Activated CD8-positive, alpha-beta memory T cell treated with anti-CD3 and anti-CD28 coated beads for 1 hour (primary cell): ENCODE measurements around the gene OPN3.

ENCODE experiments used
- DNase-seq, 2 donors: peaks; one replicate each; pipeline ENCODE4 v3.0.0-alpha.2; 2020; ENCODE audit warnings: low read depth in 1 of 2; ENCODE audit errors: extremely low read depth in 1 of 2

The OPN3 gene

DNA sequence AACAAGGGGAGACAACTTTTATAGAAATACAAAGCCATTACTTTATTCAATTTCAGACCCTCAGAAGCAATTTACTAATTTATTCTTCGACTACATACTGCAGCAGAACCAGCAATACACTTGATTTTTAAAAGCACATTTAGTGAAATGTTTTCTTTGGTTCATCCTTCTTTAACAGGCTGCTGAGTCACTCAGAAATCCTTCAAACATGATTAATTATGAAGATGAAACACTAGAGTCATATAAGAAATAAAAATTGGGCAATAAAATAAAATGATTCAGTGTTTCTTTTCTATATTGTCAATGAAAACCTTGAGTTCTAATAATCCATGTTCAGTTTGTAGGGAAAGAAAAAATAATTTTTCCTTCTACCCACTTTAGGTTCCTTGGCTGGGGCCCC, 47.0 kb downstream of the OPN3 start:
- DNase-seq, result no peak

DNA sequence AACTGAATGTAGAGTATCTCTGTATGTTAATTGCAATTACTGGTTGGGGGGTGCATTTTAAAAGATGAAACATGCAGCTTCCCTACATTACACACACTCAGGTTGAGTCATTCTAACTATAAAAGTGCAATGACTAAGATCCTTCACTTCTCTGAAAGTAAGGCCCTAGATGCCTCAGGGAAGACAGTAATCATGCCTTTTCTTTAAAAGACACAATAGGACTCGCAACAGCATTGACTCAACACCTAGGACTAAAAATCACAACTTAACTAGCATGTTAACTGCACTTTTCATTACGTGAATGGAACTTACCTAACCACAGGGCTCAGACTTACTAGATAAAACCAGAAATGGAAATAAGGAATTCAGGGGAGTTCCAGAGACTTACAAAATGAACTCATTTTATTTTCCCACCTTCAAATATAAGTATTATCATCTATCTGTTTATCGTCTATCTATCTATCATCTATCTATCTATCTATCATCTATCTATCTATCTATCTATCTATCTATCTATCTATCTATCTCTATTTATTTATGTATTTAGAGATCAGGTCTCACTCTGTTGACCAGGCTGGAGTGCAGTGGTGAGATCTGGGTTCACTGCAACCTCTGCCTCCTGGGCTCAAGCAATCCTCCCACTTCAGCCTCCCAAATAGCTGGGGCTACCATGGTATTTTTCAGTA, 47.8 kb downstream of the OPN3 start:
- DNase-seq, result no peak

DNA sequence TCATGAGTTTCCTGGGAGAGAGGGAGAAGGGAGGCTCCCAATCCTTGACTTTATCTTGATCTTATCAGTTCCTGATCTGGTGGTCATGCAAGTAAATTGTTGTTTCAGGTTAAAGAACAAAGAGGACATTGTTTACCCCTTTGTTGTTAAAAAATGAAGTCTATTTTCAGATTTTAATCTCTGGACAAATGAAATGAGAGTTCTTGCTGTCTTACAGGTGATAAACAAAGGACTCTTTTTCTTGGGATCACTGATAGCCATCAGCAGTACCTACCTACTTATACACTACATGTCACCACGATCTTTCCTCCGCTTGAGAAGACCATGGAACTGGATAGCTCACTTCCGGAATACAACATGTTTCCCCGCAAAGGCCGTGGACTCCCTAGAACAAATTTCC, 48.4 kb downstream of the OPN3 start:
- no peak for DNase-seq

DNA sequence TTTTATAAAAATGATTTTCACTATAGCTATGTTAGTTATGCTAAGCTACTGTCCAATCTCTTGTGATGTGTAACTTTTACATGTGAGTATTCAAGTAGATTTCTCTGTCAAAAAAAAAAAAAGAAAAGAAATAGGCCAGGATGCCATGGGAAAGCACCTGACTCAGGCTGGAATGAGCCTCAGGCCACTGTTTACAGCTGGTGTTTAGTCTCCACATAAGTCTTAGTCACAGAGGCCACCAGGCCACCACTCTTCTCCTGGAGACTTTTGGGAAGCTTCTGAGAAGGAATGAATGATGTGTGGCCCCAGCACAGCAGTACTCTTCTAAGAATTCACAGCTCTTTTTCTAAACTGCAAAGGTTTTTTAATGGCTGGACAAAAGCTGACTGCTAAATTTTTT, 48.9 kb downstream of the OPN3 start:
- no peak for DNase-seq

DNA sequence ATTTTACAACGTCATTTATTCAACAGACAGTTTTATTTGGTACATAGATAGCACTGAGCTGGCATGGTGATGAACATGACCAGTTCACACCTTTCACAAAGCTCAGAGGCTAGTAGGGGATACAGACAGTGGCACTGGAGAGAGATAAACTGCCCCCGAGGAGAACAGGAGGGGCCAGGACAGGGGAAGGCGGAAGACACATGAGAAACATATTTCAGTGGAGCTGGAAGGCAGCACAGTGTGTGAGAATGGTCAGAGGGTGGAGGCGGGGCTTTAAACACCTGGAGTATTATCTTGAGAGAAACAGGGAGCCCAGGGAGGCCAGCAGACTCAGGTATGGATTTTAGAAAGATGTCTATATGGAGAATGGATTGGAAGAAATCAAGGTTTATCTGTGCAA, 49.5 kb downstream of the OPN3 start:
- no peak for DNase-seq

DNA sequence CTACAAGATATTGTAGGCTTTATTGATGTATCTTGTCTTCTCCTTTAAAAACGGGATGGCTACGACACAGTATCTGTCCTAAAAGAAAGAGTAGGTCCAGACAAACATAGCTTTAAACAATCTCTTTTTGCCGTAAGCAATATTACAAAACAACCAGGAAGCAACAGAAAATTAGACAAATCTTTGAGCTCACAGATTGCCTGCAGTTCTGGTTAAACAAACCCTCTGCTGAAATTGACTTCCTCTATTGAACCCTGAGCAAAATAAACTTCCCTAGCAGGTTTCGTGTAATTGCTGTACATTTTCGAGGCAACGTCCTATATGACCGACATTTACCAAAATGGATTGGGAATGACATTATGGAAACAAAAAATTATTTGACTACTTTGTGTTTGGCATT, 50.6 kb downstream of the OPN3 start:
- no peak for DNase-seq

DNA sequence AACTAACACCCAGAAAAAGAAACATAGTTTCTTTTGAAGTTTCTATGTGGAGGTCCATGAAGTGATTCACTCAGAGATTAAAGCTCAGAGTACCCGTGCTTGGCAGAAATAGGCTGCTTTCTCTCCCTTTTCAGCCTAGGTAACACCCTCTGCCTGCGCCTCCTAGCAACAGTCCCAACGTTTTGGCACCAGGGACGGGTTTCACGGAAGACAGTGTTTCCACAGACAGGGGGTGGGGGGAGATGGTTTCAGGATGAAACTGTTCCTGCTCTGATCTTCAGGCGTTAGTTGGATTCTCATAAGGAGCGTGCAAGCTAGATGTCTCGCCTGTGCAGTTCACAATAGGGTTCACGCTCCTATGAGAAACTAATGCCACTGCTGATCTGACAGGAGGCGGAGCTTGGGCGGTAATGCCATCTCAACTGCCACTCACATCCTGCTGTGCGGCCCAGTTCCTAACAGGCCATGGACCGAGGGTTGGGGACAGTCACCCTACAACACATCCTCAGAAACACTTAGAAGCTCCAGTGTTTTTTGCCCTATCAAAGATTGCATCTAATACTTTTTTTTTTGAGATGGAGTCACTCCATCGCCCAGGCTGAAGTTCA, 53.2 kb downstream of the OPN3 start:
- no peak for DNase-seq

DNA sequence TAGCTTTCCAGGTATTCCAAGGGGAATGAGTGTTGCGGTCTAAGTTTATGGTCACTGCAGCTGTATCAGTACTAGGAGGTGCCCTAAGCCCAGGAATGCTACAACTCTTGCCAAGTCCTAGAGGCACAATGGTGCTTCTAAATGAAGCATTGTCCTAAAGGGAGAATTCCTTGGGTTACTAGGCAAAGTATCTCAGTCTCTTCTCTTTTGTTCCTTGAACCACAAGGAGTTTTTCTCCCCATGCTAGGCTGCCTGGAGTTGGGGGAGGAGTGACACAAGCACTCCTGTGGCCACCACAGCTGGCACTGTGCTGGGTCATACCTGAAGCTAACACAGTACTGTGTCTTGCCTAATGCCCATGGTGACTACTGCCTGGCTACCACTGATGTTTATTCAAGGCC, 57.2 kb downstream of the OPN3 start:
- DNase-seq, result no peak

DNA sequence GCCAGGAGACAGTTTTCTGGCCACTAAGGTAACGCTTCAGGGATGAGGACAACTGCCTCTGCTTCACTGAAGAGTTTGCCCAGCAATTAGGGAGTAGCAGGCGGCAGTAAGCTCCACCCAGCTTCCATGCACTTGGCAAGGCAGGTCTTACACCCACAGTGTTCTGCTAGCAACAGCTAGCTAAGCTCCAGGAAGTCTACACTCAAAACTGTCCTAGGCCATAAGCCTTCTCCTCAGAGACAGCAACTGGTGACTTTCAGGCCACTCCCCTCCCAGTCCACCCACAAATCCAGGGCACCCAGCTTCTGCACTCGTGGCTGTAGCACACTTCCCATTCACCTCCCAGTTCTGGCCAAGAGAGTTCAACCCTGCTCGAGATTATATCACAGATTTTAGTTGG, 60.7 kb downstream of the OPN3 start:
- DNase-seq, result no peak

DNA sequence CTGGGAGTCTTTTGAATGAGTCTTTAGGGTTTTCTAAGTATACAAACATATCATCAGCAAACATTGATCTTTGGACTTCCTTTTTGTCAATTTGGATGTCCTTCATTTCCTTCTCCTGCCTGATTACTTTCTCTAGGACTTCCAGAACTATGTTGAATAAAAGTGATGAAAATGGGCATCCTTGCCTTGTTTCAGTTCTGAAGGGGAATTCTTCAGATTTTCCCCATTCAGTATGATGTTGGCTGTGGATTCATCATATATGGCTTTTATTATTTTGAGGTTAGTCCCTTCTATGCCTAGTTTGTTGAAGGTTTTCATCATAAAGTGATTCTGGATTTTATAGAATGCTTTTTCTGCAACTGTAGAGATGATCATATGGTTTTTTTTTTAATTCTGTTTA, 66.0 kb downstream of the OPN3 start:
- no peak for DNase-seq

DNA sequence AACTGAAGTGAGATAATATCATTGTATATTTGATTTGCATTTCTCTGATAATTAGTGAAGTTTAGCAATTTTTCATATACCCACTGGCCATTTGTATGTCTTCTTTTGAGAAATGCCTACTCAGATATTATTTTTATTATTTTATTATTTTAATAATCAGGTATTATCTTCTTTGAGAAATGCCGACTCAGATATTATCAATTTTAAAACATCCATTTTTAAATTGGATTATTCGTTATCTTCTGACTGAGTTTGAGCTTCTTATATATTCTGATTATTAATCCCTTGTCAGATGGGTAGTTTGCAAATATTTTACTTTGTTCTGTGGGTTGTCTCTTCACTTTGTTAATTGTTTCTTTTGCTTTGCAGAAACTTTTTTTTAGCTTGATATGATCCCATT, 70.3 kb downstream of the OPN3 start:
- no peak for DNase-seq

DNA sequence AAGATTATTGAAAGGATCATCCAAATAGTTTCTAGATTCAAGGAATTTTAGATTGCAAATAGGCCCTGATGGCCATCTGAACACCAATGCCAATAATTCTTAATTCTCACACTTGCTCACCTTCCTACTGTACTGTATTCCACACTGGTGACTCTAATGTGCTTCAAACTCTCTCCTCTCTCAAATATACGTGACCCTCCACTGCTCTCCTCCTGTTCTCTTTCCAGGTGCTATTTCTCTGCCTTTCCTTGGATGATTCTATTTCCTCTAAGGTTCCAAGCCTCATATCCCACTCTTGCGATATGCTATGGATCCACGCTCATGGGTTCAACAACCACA, 79.4 kb downstream of the OPN3 start:
- no peak for DNase-seq

DNA sequence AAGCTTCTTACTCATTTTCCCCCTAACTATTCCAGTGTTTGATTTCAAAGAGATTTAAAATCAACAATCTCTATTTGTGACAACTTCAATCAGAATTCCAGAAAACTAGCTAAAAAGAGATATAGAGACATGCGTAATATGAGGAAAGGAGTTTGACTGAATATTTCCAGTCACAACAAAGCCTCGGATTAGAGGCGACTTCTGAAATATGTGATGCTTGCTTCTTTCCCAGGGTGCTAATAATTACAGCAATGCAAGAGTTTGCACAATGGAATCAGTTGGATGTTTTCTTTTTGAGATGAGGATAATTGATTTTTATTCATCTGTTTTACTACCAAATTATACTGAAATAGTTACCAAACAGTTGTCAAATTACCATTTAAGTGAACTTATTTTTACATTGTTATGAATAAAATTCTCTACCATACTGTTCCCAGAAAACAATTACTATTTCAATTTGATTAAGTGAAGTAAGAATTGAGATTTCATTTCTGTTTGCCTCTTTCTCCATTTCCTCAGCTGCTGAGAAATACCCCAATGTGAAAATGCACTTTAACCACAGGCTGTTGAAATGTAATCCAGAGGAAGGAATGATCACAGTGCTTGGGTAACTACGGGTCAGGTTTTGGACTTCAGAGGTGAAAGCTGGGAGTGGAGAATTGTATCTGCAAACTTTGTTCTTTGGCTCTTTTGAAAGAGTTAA, 79.9 kb downstream of the OPN3 start:
- no peak for DNase-seq

DNA sequence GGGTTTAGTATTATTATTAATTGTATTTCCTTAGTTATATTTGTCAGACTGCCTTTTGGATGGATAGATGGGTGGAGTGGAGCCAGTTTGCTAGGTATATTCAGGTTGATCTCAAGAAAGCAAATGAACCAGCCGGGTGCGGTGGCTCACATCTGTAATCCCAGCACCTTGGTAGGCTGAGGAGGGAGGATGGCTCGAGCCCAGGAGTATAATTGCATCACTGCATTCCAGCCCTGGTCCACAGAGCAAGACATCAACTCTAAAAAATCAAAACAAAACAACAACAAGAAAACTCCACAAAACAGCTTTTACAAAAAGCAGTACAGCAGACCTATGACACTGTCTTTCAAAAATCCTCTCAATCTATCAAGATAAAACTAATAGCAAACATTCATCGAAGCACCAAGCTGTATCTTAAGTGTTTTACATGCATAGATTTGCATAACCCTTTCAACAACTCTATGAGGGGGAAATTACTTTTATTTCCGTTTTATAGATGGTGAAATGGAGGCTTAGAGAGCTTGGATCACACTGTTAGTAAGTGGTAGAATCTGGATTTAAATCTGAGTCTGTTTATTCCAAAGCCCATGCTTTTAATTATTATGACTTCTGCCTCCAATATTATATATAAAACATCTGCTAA, 82.5 kb downstream of the OPN3 start:
- no peak for DNase-seq

DNA sequence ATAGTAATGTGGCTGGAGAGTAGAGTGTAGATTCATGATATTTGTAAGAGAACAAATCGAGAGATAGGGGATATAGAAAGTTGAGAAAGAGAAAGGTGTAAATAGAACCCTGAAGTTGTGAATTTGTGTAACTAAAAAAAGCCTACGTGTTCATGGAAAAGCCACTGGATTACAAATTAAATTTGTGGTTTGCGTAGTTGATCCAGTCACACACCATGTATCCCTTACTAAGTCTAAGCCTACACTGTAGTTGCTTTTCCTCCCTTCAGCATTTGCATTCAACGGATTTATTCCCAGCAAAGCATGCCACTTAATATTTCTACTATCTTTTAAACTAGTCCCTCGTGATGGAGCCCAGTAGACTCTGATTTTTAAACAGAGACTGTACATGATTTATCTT, 83.1 kb downstream of the OPN3 start:
- DNase-seq, result no peak

DNA sequence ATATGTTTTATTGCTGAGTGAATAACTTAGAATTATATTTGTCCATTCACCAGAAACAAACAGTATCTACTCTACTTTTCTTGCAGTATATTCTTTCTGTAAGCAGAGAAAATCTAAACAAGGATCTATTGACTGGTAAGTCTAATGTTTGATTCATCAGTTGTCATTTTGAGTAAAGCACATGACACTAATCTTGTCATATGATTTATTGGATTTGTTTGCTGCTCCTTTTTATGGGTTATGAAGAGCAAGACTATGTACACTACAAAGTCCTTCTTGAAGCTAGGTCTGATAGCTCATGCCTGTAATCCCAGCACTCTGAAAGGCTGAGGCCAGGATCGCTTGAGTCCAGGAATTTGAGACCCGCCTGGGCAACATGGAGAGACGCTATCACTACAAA, 84.6 kb downstream of the OPN3 start:
- DNase-seq, result no peak

DNA sequence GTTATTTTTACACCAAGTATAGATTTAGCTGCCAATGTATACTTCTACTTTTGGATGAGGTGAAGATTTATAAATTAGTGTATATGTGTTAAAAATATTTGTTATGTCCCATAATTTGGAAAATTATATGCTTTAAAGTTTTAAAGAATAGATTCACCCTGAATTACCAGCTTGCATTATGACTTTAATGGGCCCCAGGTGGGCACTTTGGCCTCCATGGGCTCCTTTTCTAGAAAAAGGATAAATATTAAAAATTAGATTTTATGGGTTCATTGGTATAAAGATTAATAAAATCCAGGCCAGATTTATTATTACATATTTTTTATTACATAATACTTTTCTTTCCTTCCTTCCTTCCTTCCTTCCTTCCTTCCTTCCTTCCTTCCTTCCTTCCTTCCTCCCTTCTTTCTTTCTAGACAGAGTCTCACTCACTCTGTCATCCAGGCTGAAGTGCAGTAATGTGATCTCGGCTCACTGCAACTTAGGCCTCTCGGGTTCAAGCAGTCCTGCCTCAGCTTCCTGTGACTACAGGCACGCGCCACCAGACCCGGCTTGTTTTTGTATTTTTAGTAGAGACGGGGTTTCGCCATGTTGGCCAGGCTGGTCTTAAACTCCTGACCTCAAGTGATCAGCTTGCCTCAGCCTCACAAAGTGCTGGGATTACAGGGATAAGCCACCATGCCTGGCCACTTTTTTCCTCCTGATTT, 86.1 kb downstream of the OPN3 start:
- no peak for DNase-seq

DNA sequence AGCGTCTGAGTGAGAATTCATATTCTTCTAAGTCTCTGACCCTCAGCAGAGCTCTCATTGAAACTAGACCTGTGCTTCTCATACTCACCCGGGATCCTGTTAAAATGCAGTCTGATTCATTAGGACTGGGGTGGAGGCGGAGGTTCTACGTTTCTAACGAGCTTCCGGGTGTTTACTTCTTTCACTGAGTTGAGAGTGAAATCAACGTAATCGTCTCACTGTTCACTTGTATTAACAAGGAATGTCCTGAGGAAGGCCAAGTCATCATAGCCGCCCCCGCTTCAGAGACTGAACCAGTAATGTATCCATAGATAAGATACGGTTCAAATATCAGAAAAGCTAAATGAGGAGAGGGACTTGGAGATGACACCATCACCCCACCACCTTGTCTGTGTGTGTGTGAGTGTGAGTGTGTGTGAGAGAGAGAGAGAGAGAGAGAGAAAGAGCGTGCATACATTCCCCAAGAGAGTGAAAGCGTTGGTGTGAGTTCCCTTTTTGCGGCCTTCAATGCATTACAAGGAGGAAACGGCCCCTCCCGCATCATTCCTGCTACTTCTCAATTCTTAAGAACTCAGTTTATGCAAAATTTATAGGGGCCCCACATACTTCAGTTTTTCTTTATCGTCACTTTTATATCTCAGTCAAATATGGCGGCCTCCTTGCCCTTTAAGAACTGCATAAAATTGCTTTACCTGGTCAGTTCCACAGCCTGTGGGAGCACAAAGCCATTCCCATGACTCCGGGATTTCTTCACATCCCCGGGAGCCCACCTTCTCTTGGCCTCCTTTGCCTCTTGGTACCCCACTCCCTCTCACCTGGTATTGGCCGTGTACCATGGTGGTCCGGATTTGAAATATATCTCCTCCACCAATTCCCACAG, 88.2 kb downstream of the OPN3 start:
- DNase-seq, result no peak

DNA sequence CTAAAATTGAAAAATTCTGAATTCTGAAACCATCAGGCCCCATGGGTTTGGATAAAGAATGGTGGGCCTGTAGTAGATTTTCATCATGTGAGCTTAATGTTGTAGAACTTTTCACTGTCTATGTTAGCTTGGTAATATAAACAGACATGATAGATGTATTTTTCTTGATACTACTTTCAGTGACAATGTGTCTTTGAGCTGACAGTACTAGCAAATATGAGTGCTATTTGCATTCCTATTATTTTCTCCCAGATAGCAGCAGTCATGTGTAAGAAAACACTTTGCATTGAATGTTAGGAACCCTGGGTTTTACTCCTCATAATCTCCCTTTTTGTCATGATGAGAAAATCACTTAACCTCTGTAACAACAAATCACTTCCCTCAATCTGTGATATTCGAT, 89.9 kb downstream of the OPN3 start:
- DNase-seq, result no peak

DNA sequence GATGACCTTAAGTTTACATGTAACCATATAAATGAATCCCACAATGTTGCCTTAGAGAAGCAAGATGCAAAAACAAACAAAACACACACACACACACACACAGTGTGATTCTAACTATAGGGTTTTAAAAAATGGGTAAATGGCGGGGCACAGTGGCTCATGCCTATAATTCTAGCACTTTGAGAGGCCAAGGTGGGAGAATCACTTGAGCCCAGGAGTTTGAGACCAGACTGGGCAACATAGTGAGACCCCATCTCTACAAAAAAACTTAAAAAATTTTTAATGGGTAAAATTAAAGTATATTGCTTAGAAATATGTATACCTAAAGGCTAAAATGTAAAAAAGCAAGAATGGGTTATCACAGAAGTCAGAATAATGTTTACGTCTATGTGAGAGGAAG, 92.2 kb downstream of the OPN3 start:
- no peak for DNase-seq
